ENCODE measurements around the gene MEGF11. TPM values are rescaled to one million over a fixed set of nuclear protein-coding genes. Genes with fewer than 3 reads are reported as not detected.

MEGF11 gene
- polyA plus RNA-seq, 3 donors = not detected

DNA sequence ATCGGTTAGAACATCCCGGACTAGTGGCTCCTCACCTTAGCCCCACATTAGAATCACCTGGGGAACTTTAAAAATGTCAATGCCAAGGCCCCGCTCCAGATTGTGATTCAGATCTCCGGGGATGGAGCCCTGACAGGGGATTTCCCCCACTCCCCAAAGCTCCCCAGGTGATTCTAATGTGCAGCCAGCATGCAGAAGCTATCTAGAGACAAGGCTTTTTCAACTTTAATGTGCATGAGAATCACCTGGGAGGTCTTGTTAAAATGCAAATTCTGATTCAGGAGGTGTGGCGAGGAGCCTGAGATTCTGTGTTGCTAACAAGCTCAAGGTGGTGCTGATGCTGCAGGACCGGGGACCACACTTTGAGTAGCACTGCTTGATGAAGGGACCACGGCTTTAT, 227.6 kb downstream of the MEGF11 start:
- Mint-ChIP-seq H3K4me1 (no peaks in the 10 kb centered on the region), H3K27me3 (ENCODE audit: low read depth in 3 of 3) (peaks cover 11 to 23% (median 14%) of the 10 kb centered on the region in 3 donors), H3K36me3 (no peaks in the 10 kb centered on the region), H3K4me3 (no peak overlapping the region), H3K27ac (no peak overlapping the region), H3K9me3 (peaks cover 0 to 2% (median 0%) of the 10 kb centered on the region in 7 donors)
- no peak for DNase-seq
- H3K9ac ChIP-seq (ENCODE audit: insufficient read depth, low read length, poor library complexity, severe bottlenecking) = no peak overlapping the region
- H4K20me1 ChIP-seq (ENCODE audit: insufficient read depth, low read length) = no peaks in the 10 kb centered on the region
- no peaks in the 10 kb centered on the region for H3K36me3 ChIP-seq (replicated peaks in 1 of 2; ENCODE audit: control insufficient read depth in 1 of 2, insufficient read depth in 2 of 2, low read length in 2 of 2)
- no peaks in the 10 kb centered on the region for H3K79me2 ChIP-seq (ENCODE audit: insufficient read depth, low read length)
- no peaks in the 10 kb centered on the region for H3K27me3 ChIP-seq (ENCODE audit: control insufficient read depth in 2 of 2, insufficient read depth in 2 of 2, low read length in 2 of 2)
- no peak overlapping the region for H2AFZ ChIP-seq (ENCODE audit: insufficient read depth, low read depth, low read length, poor library complexity, severe bottlenecking)
- no peak overlapping the region for H3K27ac ChIP-seq (ENCODE audit: low read depth in 1 of 2, low read length in 2 of 2)
- WGBS (ENCODE audit: insufficient coverage) = 67% methylated on average over 6 of the region's 7 CpGs
- intact Hi-C loops (cut with micrococcal nuclease) = no loop called here
- no peak overlapping the region for H3K4me3 ChIP-seq (replicated peaks in 1 of 3; ENCODE audit: low read depth in 2 of 3, low read length in 3 of 3)
- no peaks in the 10 kb centered on the region for H3K9me3 ChIP-seq (replicated peaks in 1 of 2; ENCODE audit: control insufficient read depth in 1 of 2, insufficient read depth in 1 of 2, low read length in 2 of 2)
- TF ChIP-seq, protein P1, sequence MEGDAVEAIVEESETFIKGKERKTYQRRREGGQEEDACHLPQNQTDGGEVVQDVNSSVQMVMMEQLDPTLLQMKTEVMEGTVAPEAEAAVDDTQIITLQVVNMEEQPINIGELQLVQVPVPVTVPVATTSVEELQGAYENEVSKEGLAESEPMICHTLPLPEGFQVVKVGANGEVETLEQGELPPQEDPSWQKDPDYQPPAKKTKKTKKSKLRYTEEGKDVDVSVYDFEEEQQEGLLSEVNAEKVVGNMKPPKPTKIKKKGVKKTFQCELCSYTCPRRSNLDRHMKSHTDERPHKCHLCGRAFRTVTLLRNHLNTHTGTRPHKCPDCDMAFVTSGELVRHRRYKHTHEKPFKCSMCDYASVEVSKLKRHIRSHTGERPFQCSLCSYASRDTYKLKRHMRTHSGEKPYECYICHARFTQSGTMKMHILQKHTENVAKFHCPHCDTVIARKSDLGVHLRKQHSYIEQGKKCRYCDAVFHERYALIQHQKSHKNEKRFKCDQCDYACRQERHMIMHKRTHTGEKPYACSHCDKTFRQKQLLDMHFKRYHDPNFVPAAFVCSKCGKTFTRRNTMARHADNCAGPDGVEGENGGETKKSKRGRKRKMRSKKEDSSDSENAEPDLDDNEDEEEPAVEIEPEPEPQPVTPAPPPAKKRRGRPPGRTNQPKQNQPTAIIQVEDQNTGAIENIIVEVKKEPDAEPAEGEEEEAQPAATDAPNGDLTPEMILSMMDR (IDR thresholded peaks at IDR 0.05) = no peak
- H3K4me1 ChIP-seq (ENCODE audit: control insufficient read depth in 1 of 2, insufficient read depth in 2 of 2, low read length in 2 of 2) = no peaks in the 10 kb centered on the region
- H3K4me2 ChIP-seq (replicated peaks; ENCODE audit: extremely low read depth, low read length, poor library complexity, severe bottlenecking) = no peak overlapping the region

DNA sequence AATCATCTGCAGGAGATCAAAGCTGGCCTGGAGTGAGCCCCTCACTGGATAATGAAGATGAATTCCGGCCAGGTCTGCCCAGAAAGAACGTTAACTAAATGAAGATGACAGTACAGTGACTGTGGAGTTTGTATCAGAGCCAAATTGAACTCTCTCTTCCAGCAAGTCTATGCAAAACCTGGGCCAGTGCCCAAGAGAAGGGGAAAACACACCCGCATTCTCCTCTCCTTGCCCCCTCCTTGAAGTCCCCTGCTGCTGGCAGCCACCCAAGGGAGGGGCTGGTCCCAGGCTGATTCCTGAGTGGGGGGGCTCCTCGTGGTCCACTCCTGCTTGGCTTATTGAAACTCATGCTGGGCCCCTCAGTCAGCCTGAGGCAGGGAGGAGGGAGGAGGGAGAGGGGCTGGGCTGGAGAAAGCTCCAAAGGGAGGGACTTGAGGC, 228.5 kb downstream of the MEGF11 start:
- Histone ChIP-seq H3K4me1 (ENCODE audit: control insufficient read depth in 1 of 2, insufficient read depth in 2 of 2, low read length in 2 of 2) (no peaks in the 10 kb centered on the region), H3K27me3 (ENCODE audit: control insufficient read depth in 2 of 2, insufficient read depth in 2 of 2, low read length in 2 of 2) (no peaks in the 10 kb centered on the region), H3K79me2 (ENCODE audit: insufficient read depth, low read length) (no peaks in the 10 kb centered on the region), H3K9me3 (replicated peaks in 1 of 2; ENCODE audit: control insufficient read depth in 1 of 2, insufficient read depth in 1 of 2, low read length in 2 of 2) (no peaks in the 10 kb centered on the region), H3K9ac (ENCODE audit: insufficient read depth, low read length, poor library complexity, severe bottlenecking) (no peak overlapping the region), H2AFZ (ENCODE audit: insufficient read depth, low read depth, low read length, poor library complexity, severe bottlenecking) (no peak overlapping the region), H3K36me3 (replicated peaks in 1 of 2; ENCODE audit: control insufficient read depth in 1 of 2, insufficient read depth in 2 of 2, low read length in 2 of 2) (no peaks in the 10 kb centered on the region), H3K4me3 (replicated peaks in 1 of 3; ENCODE audit: low read depth in 2 of 3, low read length in 3 of 3) (no peak overlapping the region), H4K20me1 (ENCODE audit: insufficient read depth, low read length) (no peaks in the 10 kb centered on the region), H3K27ac (ENCODE audit: low read depth in 1 of 2, low read length in 2 of 2) (no peak overlapping the region), H3K4me2 (replicated peaks; ENCODE audit: extremely low read depth, low read length, poor library complexity, severe bottlenecking) (no peak overlapping the region)
- Mint-ChIP-seq H3K4me1 (no peaks in the 10 kb centered on the region), H3K36me3 (no peaks in the 10 kb centered on the region), H3K27me3 (ENCODE audit: low read depth in 3 of 3) (peaks cover 11 to 27% (median 14%) of the 10 kb centered on the region in 3 donors), H3K27ac (no peak overlapping the region), H3K9me3 (no peaks in the 10 kb centered on the region), H3K4me3 (no peak overlapping the region)
- WGBS (ENCODE audit: insufficient coverage) = 13% methylated on average over 1 of the region's 4 CpGs
- no peak for DNase-seq
- TF ChIP-seq, protein P1 (IDR thresholded peaks at IDR 0.05) = no peak
- intact Hi-C loops (cut with micrococcal nuclease) = no loop called here
